Measurements from ENCODE around the gene LY6G5B. TPM values are rescaled to one million over a fixed set of nuclear protein-coding genes. Genes with fewer than 3 reads are reported as not detected.

LY6G5B gene
- total and polyA plus RNA-seq, 2 donors (not counting 1 experiment from before 2014, with no cell fraction given), result 28.4 to 44.2 TPM

- Histone ChIP-seq H3K27ac (ENCODE audit: low read length in 2 of 2) (peak overlapping the region; percentile 97 to 98), H4K20me1 (ENCODE audit: control insufficient read depth, insufficient read depth, low read length, poor library complexity, severe bottlenecking) (peaks cover 20% of the 10 kb centered on the region), H3K9me3 (ENCODE audit: control extremely low read depth in 1 of 3, control insufficient read depth in 2 of 3, insufficient read depth in 1 of 3, low read length in 2 of 3) (no peaks in the 10 kb centered on the region), H3K4me1 (ENCODE audit: control insufficient read depth in 2 of 2, insufficient read depth in 2 of 2, low read length in 2 of 2) (peaks cover 22 to 29% of the 10 kb centered on the region in 2 donors), H3K4me3 (ENCODE audit: control extremely low read depth in 1 of 5, extremely low read depth in 1 of 5, insufficient read depth in 1 of 5, low read depth in 2 of 5, low read length in 4 of 5) (peak overlapping the region; percentile 66 to 96 (median 86)), H3K4me2 (replicated peaks; ENCODE audit: low read depth, low read length, poor library complexity, severe bottlenecking) (peak overlapping the region; percentile 87), H3K9ac (ENCODE audit: low read length) (peak overlapping the region; percentile 98), H2AFZ (ENCODE audit: insufficient read depth, low read depth, low read length, poor library complexity, severe bottlenecking) (peak overlapping the region; percentile 76), H3K27me3 (replicated peaks in 1 of 4; ENCODE audit: control extremely low read depth in 1 of 4, control insufficient read depth in 3 of 4, insufficient read depth in 4 of 4, low read length in 3 of 4) (no peaks in the 10 kb centered on the region), H3K79me2 (ENCODE audit: control insufficient read depth, insufficient read depth, low read length) (peaks cover 88% of the 10 kb centered on the region), H3K36me3 (replicated peaks in 1 of 2; ENCODE audit: control extremely low read depth in 1 of 2, control insufficient read depth in 1 of 2, extremely low read depth in 1 of 2, insufficient read depth in 2 of 2, low read length in 1 of 2) (peaks cover 2 to 32% of the 10 kb centered on the region in 2 experiments)
- intact Hi-C loops (cut with micrococcal nuclease), result loop anchor here (1.0 to 10.0 kb wide), 9 partner anchors 7 to 1438 kb away; partner anchors contain the start of genes C6orf47, EHMT2, NEU1 and PRRC2A
- H3K27me3 Mint-ChIP-seq, result no peaks in the 10 kb centered on the region
- DNase-seq, result no peak
- peak; percentile 69 for ATAC-seq (ENCODE audit: low read depth)
- H3K4me3 Mint-ChIP-seq, result peak overlapping the region; percentile 98
- peak overlapping the region; percentile 100 for H3K27ac Mint-ChIP-seq
- H3K9me3 Mint-ChIP-seq (ENCODE audit: insufficient read depth), result no peaks in the 10 kb centered on the region
- TF ChIP-seq EZH2 (IDR thresholded peaks at IDR 0.05; ENCODE audit: borderline replicate concordance, insufficient read depth, low read depth, low read length, poor library complexity, severe bottlenecking), result no peak
- TF ChIP-seq, protein P1, sequence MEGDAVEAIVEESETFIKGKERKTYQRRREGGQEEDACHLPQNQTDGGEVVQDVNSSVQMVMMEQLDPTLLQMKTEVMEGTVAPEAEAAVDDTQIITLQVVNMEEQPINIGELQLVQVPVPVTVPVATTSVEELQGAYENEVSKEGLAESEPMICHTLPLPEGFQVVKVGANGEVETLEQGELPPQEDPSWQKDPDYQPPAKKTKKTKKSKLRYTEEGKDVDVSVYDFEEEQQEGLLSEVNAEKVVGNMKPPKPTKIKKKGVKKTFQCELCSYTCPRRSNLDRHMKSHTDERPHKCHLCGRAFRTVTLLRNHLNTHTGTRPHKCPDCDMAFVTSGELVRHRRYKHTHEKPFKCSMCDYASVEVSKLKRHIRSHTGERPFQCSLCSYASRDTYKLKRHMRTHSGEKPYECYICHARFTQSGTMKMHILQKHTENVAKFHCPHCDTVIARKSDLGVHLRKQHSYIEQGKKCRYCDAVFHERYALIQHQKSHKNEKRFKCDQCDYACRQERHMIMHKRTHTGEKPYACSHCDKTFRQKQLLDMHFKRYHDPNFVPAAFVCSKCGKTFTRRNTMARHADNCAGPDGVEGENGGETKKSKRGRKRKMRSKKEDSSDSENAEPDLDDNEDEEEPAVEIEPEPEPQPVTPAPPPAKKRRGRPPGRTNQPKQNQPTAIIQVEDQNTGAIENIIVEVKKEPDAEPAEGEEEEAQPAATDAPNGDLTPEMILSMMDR (IDR thresholded peaks at IDR 0.05), result no peak
- H3K4me1 Mint-ChIP-seq, result peaks cover 48% of the 10 kb centered on the region
- POLR2A ChIA-PET, result interaction anchor here (0.5 to 3.0 kb wide), 26 partner anchors 10 to 1930 kb away, joined by 3 to 57 read pairs (median 4); partner anchors contain the start of genes ABHD16A, C6orf47, CLIC1 and CSNK2B
- under 1% methylated on average over 21 of the region's 37 CpGs for WGBS (ENCODE audit: insufficient coverage)
- CTCF ChIA-PET, result interaction anchor here (0.7 to 2.2 kb wide), 12 partner anchors 10 to 180 kb away, joined by 3 to 9 read pairs (median 5); partner anchors contain the start of genes CSNK2B, GPANK1, LSM2 and VARS1
These were observed 16.7 kb upstream of the LY6G5B start for GRCh38 chr6:31652925-31653724.
